HG03108 (cell line): ENCODE measurements around the gene OR13C5.

Experiments
- ATAC-seq: cut with Tn5 transposase; IDR thresholded peaks from one replicate; pipeline ENCODE4 v1.9.1; 2021; ENCODE audit warnings: moderate library complexity; ENCODE audit not compliant: unreplicated experiment

The OR13C5 gene

GRCh38 chr9:104553261-104553660 is 46.0 kb downstream of the OR13C5 start:
- no peak for ATAC-seq
